Thyroid gland (tissue), 4 donors: Measurements from ENCODE around the gene KIF14. TPM values are rescaled to one million over a fixed set of nuclear protein-coding genes. Genes with fewer than 3 reads are reported as not detected.

Source experiments
- DNase-seq, 2 donors: peaks; one replicate each; pipeline ENCODE4 v3.0.0-alpha.2; 2019
- H3K27ac ChIP-seq, 3 donors: fragments of 200-600 bp; sonication (generic); 1 replicate in 2 of 3; 2 replicates in 1 of 3; pipeline ENCODE4 v1.5.1; 2016 to 2019; ENCODE audit warnings: mild to moderate bottlenecking in 1 of 3, moderate library complexity in 1 of 3
- H3K27me3 ChIP-seq: fragments of 200-600 bp; sonication (generic); one replicate; pipeline ENCODE4 v1.5.1; 2019
- H3K36me3 ChIP-seq, 2 donors: fragments of 200-600 bp; sonication (generic); one replicate each; pipeline ENCODE4 v1.5.1; 2016 to 2019
- H3K4me1 ChIP-seq, 2 donors: fragments of 200-600 bp; sonication (generic); one replicate each; pipeline ENCODE4 v1.5.1; 2017 to 2019
- H3K4me3 ChIP-seq, 3 donors: fragments of 200-600 bp; sonication (generic); replicated peaks in 1 of 3; 1 replicate in 2 of 3; 2 replicates in 1 of 3; pipeline ENCODE4 v1.5.1; 2016; ENCODE audit warnings: mild to moderate bottlenecking in 1 of 3
- H3K9me3 ChIP-seq: fragments of 200-600 bp; sonication (generic); one replicate; pipeline ENCODE4 v1.5.1; 2017
- CTCF ChIP-seq, 6 experiments: fragments of 200-600 bp in 3 of 6; fragments of 450-650 bp in 3 of 6; sonication (generic) in 3 of 6; IDR thresholded peaks; one replicate each; pipeline ENCODE4 v1.5.1; 2016 to 2019; ENCODE audit warnings: antibody characterized with exemption in 6 of 6, mild to moderate bottlenecking in 2 of 6, inconsistent platforms in 1 of 6, moderate library complexity in 1 of 6
- POLR2A ChIP-seq, 2 donors: fragments of 450-650 bp; IDR thresholded peaks; one replicate each; pipeline ENCODE4 v1.6.1; 2017; ENCODE audit warnings: antibody characterized with exemption in 2 of 2, mild to moderate bottlenecking in 2 of 2, moderate library complexity in 1 of 2
- WGBS, 2 donors: methylation state at CpG; one replicate each; pipeline ENCODE4 v1.1.5; 2017; 5-methylcytosine and 5-hydroxymethylcytosine counted together
- intact Hi-C: fragments of 100-400 bp; cut with DNase I; formaldehyde crosslinking; loops from one replicate; pipeline ENCODE4 v1.15.1; 2023
- total RNA-seq, 4 donors: library from RNA; depleted of rRNA; stranded (reverse); fragments of >200 nt; gene quantifications; one replicate each; pipeline ENCODE4 v1.2.3, GENCODE V29; 2016

Gene KIF14
- total RNA-seq, 4 donors from 2014 or later, result 0.05 to 0.42 (median 0.18) TPM

- intact Hi-C loops, result no loop called here
- no peaks in the 10 kb centered on the region for H3K9me3 ChIP-seq
- DNase-seq, result no peak
- no peak overlapping the region for H3K4me3 ChIP-seq
- H3K36me3 ChIP-seq, result no peaks in the 10 kb centered on the region
- TF ChIP-seq CTCF (IDR thresholded peaks at IDR 0.05) (no peak), POLR2A (IDR thresholded peaks at IDR 0.05) (no peak)
- H3K27ac ChIP-seq, result no peak overlapping the region
- H3K4me1 ChIP-seq, result peaks cover 0 to 4% of the 10 kb centered on the region in 2 donors
- 84 to 95% methylated on average over 5 of the region's 5 CpGs for whole genome bisulfite sequencing, 2 donors
- H3K27me3 ChIP-seq, result no peaks in the 10 kb centered on the region
Observed at GRCh38 chr1:200640963-200641401, 20.4 kb upstream of the KIF14 start.

GRCh38 chr1:200640373-200640962, 19.9 kb upstream of the KIF14 start:
- Histone ChIP-seq H3K9me3 (no peaks in the 10 kb centered on the region), H3K27me3 (no peaks in the 10 kb centered on the region), H3K4me1 (peaks cover 0 to 4% of the 10 kb centered on the region in 2 donors), H3K4me3 (no peak overlapping the region), H3K36me3 (no peaks in the 10 kb centered on the region), H3K27ac (no peak overlapping the region)
- WGBS, 2 donors, result 96% methylated on average over 4 of the region's 4 CpGs
- no peak for TF ChIP-seq CTCF (IDR thresholded peaks at IDR 0.05)
- DNase-seq, result no peak
- intact Hi-C loops, result no loop called here

- no peaks in the 10 kb centered on the region for H3K9me3 ChIP-seq
- DNase-seq, result no peak
- H3K36me3 ChIP-seq, result no peaks in the 10 kb centered on the region
- TF ChIP-seq POLR2A (IDR thresholded peaks at IDR 0.05) (no peak), CTCF (IDR thresholded peaks at IDR 0.05) (no peak)
- H3K27ac ChIP-seq, result no peak overlapping the region
- WGBS, 2 donors, result 88 to 89% methylated on average over 7 of the region's 7 CpGs
- no peaks in the 10 kb centered on the region for H3K27me3 ChIP-seq
- H3K4me3 ChIP-seq, result no peak overlapping the region
- intact Hi-C loops, result no loop called here
- no peaks in the 10 kb centered on the region for H3K4me1 ChIP-seq
Observed at GRCh38 chr1:200638073-200638472, 17.5 kb upstream of the KIF14 start.

- H3K27me3 ChIP-seq, result no peaks in the 10 kb centered on the region
- no peaks in the 10 kb centered on the region for H3K9me3 ChIP-seq
- H3K36me3 ChIP-seq, result no peaks in the 10 kb centered on the region
- no peak for TF ChIP-seq CTCF (IDR thresholded peaks at IDR 0.05)
- no peak for TF ChIP-seq POLR2A (IDR thresholded peaks at IDR 0.05)
- H3K27ac ChIP-seq, result no peak overlapping the region
- intact Hi-C loops, result no loop called here
- no peaks in the 10 kb centered on the region for H3K4me1 ChIP-seq
- DNase-seq, result no peak
- no peak overlapping the region for H3K4me3 ChIP-seq
- 97 to 98% methylated on average over 2 of the region's 2 CpGs for WGBS, 2 donors
Observed at GRCh38 chr1:200636681-200637080, 16.1 kb upstream of the KIF14 start.

GRCh38 chr1:200634261-200635122, 13.9 kb upstream of the KIF14 start:
- Histone ChIP-seq H3K4me3 (no peak overlapping the region), H3K36me3 (no peaks in the 10 kb centered on the region), H3K27ac (no peak overlapping the region), H3K27me3 (no peaks in the 10 kb centered on the region), H3K9me3 (no peaks in the 10 kb centered on the region), H3K4me1 (no peaks in the 10 kb centered on the region)
- intact Hi-C loops, result no loop called here
- no peak for DNase-seq
- TF ChIP-seq POLR2A (IDR thresholded peaks at IDR 0.05) (no peak), CTCF (IDR thresholded peaks at IDR 0.05) (no peak)
- 43 to 80% methylated on average over 1 to 2 of the region's 2 CpGs for WGBS, 2 donors
